GM21825 (cell line): Measurements from ENCODE around the gene CCDC50.

Experiments
- ATAC-seq: cut with Tn5 transposase; IDR thresholded peaks from one replicate; pipeline ENCODE4 v1.9.1; 2021; ENCODE audit warnings: mild to moderate bottlenecking, moderate library complexity; ENCODE audit not compliant: unreplicated experiment

CCDC50 gene

DNA sequence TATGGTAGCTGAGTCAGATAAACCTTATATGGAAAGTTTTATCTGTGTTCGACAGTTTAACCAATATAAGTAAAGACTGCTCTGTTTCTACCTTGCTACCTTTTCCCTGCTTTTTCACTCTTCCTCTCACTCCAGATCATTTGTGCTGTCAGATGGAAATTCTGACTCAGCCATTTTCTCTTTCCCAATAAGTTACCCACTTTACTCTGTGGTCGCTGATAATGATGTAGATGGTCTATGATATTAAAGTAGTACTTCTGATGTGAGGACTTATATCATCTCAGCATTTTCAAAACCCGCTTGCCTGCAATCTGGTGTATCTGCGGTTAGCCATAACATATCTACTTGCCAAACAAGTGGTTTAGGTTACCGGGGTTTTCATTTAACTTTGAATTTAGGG, 16.1 kb downstream of the CCDC50 start:
- no peak for ATAC-seq

DNA sequence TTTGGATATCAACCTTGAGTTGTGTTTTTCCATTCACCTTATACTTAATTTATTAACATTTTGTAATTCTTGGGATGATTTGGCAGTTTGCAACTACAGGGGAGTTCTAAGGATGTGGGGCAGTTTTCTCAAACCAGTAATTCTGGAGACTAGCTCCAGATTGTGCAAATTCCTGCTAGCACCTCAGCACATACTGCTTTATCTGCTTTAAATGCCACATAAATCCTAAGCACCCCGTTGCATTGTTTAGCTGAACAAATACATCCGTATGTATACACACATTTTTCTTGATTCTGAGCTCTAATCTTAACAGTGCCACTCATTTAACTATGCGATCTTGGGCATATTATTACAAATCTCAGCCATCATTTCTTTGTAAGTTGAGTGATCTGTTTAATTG, 18.0 kb downstream of the CCDC50 start:
- no peak for ATAC-seq

DNA sequence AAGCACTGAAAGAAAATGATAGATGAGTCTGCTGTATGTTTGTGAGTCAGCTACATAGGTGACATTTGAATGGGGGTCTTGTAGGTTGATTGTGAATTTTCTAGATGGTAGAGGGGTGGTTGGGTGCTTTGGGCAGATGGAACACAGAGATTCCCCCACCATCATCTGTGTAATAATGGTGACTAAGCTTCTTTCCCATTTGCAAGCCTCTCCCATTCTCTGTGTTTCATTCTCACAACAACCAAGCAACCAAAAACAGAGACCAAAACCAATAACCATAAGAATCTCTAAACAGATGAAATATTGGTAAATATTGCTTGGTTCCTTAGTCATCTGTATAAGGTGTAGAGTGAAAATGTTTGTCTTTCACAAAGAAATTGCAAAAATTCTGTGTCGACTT, 18.9 kb downstream of the CCDC50 start:
- ATAC-seq: no peak

DNA sequence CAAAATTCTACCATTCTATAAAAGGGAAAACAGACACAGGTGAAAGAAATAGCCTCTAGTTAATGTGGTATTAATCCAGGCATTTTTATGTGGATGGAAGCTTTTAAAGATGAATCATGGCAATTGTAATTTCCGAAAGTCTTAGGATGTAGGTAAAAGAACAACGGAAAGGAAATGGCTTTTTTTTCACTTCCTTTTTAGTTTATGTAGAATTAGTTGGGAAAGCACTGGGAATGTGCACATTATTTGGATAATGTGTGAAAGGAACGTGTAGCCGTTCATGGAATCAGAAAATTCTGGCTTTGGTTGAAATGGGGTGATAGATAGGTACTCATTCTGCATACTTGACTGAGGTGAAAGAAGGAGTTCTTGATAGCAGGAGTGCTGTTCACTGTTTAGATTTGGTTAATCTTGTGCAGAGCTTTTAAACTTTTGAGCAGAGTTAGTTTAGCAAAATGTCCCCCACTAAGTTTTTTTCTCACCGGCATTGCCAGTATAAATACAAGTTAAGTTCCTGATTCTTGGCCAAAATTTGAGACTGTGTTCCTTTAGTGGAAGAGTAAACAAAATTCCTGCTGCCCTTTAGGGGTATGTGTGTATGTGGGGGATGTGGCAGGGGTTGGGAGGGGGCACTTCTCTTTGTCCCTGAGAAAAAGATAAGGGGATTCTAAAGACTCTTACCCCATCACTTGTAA, 21.3 kb downstream of the CCDC50 start:
- no peak for ATAC-seq

DNA sequence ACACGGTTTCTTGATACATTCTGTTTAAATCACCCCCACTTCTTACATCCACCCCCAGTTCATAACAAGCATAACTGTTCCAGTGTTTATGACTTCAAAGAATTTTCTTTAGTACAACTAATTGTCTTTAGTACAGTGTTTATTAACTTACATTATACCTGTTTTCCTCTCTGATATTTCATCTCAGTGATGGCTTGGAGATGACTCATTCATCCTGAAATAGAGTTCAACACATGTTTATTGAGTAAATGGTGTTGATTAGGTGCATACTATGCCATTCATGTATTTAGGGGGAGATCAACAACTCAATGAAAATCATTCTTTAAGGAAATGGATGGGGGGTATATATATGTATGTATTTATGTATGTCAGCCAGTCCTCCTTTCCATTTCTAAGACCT, 22.8 kb downstream of the CCDC50 start:
- ATAC-seq: no peak

DNA sequence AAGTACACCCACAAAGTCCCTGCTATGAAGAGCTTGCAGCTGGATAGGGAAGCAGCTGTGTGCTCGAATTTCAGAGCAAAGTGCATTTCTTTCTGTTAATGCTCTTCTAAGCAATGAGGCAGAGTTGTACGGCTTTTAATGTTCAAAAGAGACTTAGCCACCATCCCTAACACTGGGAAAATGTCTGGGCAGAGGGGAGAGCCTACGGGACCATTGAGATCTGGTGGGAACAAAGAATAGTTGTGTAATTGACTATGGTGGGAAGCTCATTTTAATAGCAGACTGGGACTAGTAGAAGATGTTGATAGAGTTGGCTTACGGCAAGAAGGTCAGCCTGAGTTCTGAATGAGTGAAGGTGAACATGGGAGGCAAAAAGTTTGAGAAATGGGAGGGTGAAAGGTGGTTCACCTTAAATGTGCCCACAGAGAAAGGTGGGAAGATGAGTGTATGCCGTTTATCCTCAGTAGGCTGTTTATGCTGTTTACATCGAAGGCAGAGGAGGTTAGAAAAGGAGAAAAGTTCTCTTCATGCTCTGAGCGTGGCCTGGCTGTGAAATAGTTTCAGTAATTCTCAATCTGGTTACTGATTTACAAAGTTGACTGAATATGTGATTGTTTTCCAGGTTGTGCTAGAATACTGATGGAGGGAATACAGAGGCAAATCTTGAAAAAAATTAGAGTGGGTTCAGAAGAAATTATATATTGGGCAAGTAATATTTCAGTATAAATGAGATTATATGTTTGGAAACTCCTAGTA, 24.0 kb downstream of the CCDC50 start:
- ATAC-seq: no peak

DNA sequence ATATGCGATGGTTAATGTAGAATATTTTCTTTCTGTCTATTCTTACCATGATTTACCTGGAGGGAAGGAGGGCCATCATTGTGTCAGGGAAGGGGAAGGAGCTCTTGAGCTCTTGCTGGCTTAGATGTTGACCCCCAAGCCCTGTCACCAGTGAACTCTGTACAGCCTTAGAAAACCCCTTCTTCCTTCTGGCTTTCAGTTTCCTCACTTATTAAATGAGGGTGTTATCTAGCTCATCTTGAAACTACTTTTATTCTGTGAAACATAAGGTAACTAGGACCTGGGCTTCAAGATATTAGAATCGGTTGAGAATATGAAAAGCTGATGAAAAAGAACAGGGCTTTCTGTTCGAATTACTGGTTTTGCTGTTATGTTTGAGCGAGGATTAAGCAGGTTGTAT, 26.2 kb downstream of the CCDC50 start:
- ATAC-seq: peak; percentile 85

DNA sequence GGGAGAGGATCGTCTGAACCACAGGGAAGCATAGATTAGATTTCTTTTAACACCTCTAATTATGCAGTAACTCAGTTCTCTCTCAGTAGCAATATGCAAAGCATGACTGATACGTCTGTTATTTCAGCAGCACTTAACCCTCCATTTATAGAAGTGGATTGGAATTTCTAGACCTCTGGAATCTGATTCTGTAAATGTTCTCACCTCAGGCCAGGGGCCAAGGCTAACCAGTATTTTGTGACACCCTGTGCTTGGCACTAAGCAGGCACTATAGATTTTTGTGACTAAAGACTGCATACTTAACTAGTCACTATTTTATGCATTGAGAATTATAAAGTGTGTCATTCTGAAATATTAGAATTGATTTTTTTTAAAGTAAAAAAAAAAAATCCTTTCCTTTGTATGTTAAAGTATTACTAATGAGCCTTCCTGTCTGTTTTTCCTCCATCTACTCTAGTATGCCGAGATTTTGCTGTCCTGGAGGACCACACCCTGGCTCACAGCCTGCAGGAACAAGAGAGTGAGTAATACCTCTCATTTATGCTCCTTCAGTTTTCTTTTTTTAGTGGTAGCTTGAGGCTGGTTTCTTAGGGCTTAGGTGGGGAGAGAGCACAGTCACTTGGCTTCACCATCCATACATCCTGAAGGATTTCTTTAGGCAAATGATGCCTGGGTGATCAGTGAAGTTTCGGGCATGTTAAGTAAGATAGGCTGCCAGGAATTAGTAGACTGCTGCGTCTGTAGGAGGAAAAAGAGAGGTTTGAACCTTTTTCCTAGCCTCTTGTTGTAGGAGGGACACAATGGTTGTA, 27.6 kb downstream of the CCDC50 start:
- ATAC-seq: no peak

DNA sequence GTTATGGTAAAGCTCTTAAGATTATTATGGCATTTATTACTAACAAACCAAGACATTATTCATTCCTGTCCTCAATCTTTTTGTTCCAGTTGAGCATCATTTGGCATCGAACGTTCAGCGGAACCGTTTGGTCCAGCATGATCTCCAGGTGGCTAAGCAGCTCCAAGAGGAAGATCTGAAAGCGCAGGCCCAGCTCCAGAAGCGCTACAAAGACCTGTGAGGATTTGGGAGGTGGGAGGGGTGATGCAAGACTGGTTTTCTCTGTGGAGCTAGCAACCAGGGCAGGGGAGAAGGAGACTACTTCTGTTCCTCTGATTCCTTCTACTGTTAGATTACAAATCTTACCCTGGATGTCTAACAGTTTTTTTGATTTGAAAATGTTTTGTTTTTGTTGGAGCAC, 28.7 kb downstream of the CCDC50 start:
- ATAC-seq: no peak

DNA sequence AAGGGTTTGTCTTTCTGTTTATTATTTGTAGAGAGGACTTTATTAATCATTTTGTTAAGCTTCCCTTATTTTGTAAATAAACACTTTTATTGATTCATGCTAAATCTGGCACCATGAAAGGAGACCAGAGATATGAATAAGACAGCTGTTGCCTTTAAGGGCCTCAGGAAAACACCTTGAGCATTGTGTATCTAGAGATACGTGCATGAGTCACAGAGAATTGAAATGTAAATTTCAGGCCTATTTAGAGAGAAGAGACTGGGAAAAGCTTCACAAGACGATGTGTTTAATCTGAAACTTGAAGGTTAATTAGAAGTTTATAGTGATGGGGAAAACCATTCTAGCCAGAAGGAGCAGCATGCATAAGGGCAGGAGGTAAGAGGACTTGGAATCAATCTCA, 29.7 kb downstream of the CCDC50 start:
- peak; percentile 47 for ATAC-seq

DNA sequence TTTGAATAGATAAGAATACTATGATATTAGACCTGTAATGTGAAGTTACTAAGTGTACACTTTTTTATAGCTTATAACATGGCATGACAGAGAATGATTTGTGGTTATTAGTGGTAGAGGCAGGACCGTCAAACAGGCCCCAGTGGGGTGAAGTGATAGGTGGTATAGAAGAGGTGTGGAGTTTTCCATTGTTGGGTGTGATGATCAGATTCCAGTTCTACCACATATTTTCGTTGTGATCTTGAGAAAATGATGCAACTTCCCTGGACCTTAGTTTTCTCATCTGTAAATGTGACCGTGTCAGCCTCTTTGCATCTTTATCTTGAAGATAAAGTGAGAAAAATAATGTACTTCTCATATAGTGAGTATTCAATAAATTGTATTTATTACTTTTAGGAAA, 31.4 kb downstream of the CCDC50 start:
- ATAC-seq: no peak

DNA sequence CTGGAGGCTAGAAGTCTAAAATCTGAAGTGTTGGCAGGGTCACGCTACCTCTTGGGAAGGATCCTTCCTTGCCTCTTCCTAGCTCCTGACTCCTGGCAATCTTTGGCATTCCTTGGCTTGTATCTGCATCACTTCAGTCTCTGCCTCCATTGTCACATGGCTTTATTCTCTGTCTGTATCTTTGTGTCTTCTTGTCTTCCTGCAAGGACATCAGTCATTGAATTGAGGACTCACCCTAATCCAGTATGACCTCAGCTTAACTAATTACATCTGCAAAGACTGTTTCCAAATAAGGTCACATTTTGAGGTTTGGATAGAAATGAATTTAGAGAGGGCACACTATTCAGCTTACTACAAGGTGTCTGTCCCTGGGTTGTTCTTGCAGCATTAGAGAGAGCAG, 32.3 kb downstream of the CCDC50 start:
- no peak for ATAC-seq

DNA sequence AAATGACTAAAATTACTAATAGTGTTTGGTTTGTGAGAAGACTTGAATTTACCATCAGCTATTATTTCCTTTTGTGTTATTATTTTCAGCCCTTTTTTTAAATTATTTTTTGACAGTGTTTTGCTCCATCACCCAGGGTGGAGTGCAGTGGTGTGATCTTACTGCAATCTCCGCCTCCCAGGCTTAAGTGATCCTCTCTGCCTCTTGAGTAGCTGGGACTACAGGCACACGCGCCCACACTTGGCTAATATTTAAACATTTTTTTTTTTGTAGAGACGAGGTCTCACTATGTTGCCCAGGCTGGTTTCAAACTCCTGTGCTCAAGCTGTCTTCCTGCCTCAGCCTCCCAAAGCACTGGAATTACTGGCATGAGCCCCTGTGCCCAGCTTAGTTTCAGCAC, 32.8 kb downstream of the CCDC50 start:
- ATAC-seq: no peak

DNA sequence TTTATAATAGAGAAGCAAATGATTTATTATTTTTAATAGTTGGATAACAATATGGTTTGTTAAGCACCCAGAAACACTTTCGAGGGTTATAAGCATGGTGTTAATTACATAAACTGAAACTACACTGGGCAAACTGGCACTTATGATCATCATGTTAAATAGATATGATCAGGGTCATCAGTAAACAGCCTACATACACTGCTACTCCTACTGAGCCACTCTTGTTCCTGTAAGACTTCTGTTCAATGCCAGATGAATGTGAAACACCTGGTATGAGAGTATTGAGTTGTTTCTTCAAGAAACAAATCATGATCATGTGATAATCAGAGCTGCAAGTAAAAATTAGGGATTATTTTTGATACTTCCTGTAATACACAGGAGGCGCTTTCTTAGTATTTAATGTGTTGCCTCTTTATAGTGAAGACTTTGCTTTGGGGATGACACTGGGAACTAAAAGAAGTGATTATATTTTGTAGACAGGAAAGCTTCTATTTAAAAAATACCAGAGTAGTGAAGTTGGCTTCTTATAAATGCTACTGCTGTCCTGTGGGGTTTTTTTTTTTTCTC, 33.4 kb downstream of the CCDC50 start:
- ATAC-seq: no peak

DNA sequence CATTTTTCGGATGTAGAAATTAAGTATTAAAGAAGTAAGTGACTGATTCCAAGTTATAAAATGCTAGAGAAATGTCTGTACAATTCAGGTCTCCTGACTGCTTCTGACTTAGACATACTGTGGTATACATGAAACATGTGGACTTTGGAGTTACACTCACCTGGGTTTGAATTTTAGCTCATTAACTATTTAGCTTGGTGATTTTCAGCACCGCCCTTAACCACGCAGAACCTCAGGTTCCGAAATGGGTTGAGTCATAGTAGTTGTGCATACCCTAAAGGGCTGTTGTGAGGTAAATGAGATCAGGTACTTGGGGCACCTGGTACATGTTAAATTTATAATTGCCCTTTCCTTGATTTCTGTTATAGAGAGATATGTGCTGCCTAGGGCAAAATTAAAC, 34.0 kb downstream of the CCDC50 start:
- no peak for ATAC-seq

DNA sequence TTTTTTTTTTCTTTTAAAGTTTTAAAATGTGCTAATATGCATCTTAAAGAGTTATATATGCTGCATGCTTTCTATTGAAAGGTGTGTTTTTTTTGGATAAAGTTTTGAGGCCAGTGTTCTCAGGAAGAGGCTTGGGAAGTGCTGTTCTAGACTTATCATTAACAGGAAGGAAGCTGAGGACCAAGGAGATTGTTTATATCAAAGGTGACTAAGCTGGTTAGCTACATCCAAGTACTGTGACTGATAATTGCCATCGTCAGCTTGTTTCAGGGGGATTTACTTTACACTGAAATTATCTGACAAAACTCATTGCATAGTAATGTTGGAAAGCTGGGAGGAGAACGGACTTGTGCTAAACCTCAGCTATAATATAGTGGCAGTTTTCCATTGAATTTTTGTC, 37.5 kb downstream of the CCDC50 start:
- no peak for ATAC-seq

DNA sequence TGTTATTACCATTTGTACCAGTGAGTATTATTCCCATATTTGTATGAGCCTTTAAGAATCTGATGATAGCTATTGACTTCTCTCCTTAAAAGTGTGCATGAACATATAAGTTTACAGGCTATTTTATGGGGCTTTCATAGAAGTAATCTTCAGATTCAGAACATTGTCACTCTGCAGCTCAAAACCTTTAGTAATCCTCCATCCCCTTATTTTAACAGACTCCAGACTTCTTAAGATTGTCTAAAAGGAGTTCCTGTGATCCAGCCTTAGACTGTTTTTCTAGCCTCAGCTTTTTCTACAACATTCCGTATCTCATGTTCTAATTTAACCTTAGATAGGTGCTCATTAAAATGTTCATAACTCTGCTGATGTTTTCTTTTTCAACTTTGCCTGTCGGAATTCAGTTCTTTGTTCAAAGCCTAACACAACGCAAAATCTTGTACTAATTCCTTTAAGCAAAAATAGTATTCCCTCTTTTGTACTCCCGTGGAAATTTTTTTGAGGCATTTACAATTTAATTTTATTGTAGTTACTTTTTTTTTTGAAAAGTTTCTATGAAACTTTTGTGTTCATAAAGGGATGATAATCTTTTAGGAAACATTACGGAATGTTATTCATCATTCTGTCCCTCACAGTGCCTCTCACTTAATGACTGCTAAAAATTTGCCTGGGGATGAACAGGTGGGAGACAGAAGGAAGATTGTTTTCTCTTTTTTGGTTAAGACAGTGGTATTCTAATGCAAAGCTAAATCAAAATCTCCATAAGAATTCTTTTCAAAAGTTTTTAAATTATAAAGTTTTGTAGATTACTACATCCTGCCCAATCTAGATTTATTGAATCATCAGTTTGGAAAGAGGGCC, 39.8 kb downstream of the CCDC50 start:
- ATAC-seq: no peak

DNA sequence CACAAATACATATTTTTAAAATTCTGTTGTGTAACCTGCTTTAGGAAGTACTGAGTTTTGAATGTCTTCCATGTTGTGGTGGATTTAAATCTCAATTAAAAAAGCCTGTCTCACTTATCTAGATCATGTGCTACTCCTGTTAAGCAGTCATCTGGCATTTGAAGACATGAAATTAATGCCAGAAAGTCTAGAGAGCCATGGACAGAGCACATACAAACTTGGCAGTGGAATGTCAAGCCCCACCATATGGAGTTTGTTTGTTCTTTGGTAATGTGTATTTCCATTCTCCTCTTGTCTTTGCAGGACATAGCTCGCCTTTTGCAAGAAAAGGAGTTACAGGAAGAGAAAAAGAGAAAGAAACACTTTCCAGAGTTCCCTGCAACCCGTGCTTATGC, 40.4 kb downstream of the CCDC50 start:
- no peak for ATAC-seq

DNA sequence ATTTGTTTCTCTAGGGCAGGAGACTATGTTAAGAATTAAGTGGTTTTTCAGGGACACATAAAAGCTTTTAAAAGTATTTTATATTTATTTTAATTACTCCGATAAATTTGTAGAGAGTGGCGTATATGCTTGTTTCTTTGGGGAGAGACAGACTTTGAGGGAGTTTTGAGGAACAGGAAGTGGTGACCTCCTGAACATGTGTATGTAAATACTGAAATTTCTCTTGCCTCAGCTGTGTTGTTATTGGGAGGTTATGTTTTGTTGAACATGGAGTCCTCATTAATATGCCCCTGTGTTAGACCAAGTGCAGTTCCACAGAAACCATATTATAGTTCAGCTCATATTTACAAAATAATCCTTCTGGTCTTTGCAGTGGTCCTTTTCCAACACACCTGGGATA, 42.9 kb downstream of the CCDC50 start:
- peak; percentile 58 for ATAC-seq

DNA sequence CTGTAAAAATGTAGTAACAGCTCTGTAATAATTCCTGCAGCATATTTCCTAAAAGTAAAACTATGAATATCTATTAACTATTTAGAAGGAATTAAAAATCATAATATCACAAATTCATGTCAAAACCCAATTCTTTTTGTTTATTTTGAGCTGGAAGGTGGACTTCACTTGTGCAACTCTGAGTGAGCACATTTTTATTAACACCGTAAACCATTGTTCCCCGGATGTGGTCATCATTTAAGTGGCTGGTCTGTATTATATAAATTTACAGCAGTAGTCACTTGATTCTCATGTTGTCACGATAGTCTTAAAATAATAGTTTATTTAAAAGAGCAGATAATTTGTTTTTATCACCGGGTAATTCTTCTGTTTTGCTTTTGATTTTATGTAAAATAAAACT, 44.1 kb downstream of the CCDC50 start:
- no peak for ATAC-seq
